PC-9 (cell line): ENCODE measurements around the gene PHACTR3. TPM values are rescaled to one million over a fixed set of nuclear protein-coding genes. Genes with fewer than 3 reads are reported as not detected.
A peak's percentile ranks its signal among the peaks of the same experiment; 100 is the strongest.

ENCODE experiments used
- BruUV-seq: library from RNA; stranded (reverse); fragments of 400-500 nt; replicated peaks from 2 replicates; lab custom pipeline; 2021; lab: Mats Ljungman, UMichigan
- CTCF ChIA-PET: fragments of 300-600 bp; sonication (Branson Sonifier 250); formaldehyde crosslinking; loops from one replicate; lab custom pipeline; 2022; ENCODE audit warnings: antibody characterized with exemption; lab: Charles Lee
- POLR2A ChIA-PET: fragments of 300-600 bp; sonication (Branson Sonifier 250); formaldehyde crosslinking; loops from one replicate; lab custom pipeline; 2022; ENCODE audit warnings: antibody characterized with exemption; ENCODE audit not compliant: unreplicated experiment; lab: Charles Lee
- DNase-seq, 2 experiments: peaks; one replicate each; pipeline versions ENCODE4 v3.0.0 to v3.0.0-alpha.2; 2015 to 2022; ENCODE audit warnings: mixed read lengths in 1 of 2
- H2AFZ ChIP-seq: fragments of 200-600 bp; sonication (generic); 2 replicates; pipeline ENCODE4 v1.8.1; 2017; ENCODE audit warnings: antibody characterized with exemption
- H3F3A ChIP-seq: fragments of 200-600 bp; sonication (generic); 2 replicates; pipeline ENCODE4 v1.8.1; 2017; ENCODE audit warnings: antibody characterized with exemption, mild to moderate bottlenecking, low read depth; ENCODE audit not compliant: insufficient read depth
- H3K27ac ChIP-seq: fragments of 200-600 bp; sonication (generic); 2 replicates; pipeline ENCODE4 v1.6.1; 2016; ENCODE audit warnings: mixed run types
- H3K27me3 ChIP-seq: fragments of 200-600 bp; sonication (generic); 2 replicates; pipeline ENCODE4 v1.6.1; 2016; ENCODE audit warnings: low read depth, mixed run types; ENCODE audit not compliant: insufficient read depth
- H3K36me3 ChIP-seq: fragments of 200-600 bp; sonication (generic); 2 replicates; pipeline ENCODE4 v1.6.1; 2016; ENCODE audit warnings: low read depth, mixed run types
- H3K4me1 ChIP-seq: fragments of 200-600 bp; sonication (generic); replicated peaks from 2 replicates; pipeline ENCODE4 v1.6.1; 2016; ENCODE audit warnings: mixed run types; ENCODE audit not compliant: insufficient read depth
- H3K4me2 ChIP-seq: fragments of 200-600 bp; sonication (generic); 2 replicates; pipeline ENCODE4 v1.6.1; 2017; ENCODE audit warnings: mixed run types
- H3K4me3 ChIP-seq: fragments of 200-600 bp; sonication (generic); 2 replicates; pipeline ENCODE4 v1.6.1; 2016; ENCODE audit warnings: mixed run types
- H3K79me2 ChIP-seq: fragments of 200-600 bp; sonication (generic); 2 replicates; pipeline ENCODE4 v1.6.1; 2017; ENCODE audit warnings: low read depth, mixed run types
- H3K9me2 ChIP-seq: fragments of 200-600 bp; sonication (generic); 2 replicates; pipeline ENCODE4 v1.8.1; 2017; ENCODE audit warnings: mild to moderate bottlenecking; ENCODE audit not compliant: insufficient read depth
- H3K9me3 ChIP-seq: fragments of 200-600 bp; sonication (generic); 2 replicates; pipeline ENCODE4 v1.8.1; 2016; ENCODE audit warnings: low read depth; ENCODE audit not compliant: insufficient read depth
- H4K20me1 ChIP-seq: fragments of 200-600 bp; sonication (generic); 2 replicates; pipeline ENCODE4 v1.8.1; 2017; ENCODE audit not compliant: insufficient read depth
- EZH2 ChIP-seq: fragments of 200-600 bp; sonication (generic); IDR thresholded peaks from 2 replicates; pipeline ENCODE4 v1.8.0; 2017; ENCODE audit warnings: antibody characterized with exemption, low read depth
- intact Hi-C: fragments of 100-400 bp; cut with micrococcal nuclease; formaldehyde crosslinking; loops from one replicate; pipeline ENCODE4 v1.10.0; 2022; ENCODE audit not compliant: unreplicated experiment
- total RNA-seq: library from RNA; stranded (reverse); gene quantifications from 2 replicates; pipeline ENCODE4 v1.2.3, GENCODE V29; 2021
- TF ChIP-seq, protein P1 (sequence below): fragments of 200-600 bp; sonication (generic); conservative IDR thresholded peaks from 2 replicates; pipeline ENCODE4 v1.6.1; 2017; ENCODE audit warnings: mixed run types, antibody characterized with exemption, mild to moderate bottlenecking, moderate library complexity

PHACTR3 gene
- total RNA-seq, 1 experiment from 2014 or later, result 0.41 TPM

DNA sequence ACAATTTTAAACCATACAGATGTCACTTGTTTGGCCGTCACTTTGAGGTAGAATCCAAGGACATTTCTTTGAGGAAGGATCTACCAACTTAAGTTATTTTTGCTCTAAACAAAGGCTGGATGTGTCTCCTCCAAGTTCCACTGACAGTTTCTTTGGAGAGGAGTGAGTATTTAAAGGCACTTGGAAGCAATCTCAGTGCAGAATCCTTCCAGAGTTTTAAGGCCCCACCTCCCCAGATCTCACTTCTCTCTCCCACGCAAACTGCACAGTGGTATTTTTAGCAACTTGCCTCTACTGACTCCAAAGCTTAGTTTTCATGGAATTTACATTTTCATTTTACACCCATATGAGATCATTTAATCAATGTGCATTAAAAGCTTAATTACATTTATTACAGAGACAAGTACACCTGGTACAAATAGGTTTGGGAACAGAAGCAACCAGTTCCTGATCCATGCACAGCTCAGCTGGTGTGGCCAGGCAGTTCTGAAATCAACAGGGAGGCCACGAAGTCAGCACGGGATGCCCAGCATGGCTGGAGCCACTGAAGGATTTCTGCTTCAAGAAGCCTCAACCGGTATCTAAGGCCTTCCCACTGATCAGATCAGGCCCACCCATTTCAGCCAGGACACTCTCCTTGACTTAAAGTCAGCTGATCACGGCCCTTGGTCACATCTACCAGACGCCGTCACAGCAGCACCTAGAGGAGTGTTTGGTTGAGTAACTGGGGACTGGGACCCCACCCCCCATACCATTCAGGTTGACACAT lies 219.3 kb downstream of the PHACTR3 start:
- CTCF ChIA-PET, result no interaction called here
- intact Hi-C loops, result no loop called here

DNA sequence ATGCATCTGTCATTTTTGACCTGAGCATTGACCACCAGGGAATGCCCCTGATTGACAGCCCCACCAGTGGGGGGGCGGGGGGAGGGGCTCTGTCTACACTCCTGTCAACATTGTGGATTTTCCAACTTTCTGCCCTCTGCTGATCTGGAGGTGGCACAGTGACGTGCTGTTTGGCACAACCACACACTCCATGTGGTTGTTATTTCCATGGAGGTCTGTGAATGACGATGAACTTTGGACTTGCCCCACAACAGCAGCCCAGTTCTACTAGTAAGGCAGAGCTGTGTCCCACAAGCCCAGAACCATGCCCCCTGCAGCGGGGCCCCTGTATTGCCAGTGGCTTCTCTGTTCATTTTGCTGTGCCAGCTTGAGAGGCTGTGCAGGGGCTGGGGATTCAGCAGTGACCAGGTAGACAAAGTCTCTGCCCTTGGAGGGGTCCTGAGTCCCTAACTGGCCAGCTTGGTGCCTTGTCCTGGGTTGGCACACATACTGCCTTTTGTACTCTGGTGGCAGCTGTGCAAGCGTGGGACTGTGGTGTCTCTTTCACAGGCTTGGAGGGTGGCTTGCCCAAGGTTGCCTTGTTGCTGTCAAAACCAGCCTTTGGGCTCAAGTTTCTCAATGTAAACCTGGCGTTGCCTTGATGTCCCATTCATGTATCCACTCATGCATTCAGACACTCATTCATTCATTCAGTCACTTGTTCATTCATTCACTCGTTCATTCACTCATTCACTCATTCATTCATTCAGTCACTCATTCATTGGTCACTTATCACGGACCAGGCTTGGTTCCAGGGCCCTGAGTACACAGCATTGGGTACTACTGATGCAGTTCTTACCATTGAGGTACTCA lies 220.6 kb downstream of the PHACTR3 start:
- Histone ChIP-seq H3K4me3 (no peak overlapping the region), H3K4me1 (peaks cover 43% of the 10 kb centered on the region), H3K4me2 (no peak overlapping the region), H3K27me3 (no peaks in the 10 kb centered on the region), H3K36me3 (no peaks in the 10 kb centered on the region), H3K9me3 (no peaks in the 10 kb centered on the region), H2AFZ (no peak overlapping the region), H3K9me2 (no peaks in the 10 kb centered on the region), H3F3A (peaks cover 12% of the 10 kb centered on the region; the same call in 1 of the 2 replicates), H3K27ac (no peak overlapping the region), H3K79me2 (no peaks in the 10 kb centered on the region), H4K20me1 (no peaks in the 10 kb centered on the region)
- no TSS peak for BruUV-seq
- TF ChIP-seq, protein P1, sequence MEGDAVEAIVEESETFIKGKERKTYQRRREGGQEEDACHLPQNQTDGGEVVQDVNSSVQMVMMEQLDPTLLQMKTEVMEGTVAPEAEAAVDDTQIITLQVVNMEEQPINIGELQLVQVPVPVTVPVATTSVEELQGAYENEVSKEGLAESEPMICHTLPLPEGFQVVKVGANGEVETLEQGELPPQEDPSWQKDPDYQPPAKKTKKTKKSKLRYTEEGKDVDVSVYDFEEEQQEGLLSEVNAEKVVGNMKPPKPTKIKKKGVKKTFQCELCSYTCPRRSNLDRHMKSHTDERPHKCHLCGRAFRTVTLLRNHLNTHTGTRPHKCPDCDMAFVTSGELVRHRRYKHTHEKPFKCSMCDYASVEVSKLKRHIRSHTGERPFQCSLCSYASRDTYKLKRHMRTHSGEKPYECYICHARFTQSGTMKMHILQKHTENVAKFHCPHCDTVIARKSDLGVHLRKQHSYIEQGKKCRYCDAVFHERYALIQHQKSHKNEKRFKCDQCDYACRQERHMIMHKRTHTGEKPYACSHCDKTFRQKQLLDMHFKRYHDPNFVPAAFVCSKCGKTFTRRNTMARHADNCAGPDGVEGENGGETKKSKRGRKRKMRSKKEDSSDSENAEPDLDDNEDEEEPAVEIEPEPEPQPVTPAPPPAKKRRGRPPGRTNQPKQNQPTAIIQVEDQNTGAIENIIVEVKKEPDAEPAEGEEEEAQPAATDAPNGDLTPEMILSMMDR, result no peak
- TF ChIP-seq EZH2, result no peak
- ChIA-PET CTCF (no interaction called here), POLR2A (interaction anchor here (0.6 kb wide), 1 partner anchor 10 kb away, joined by 3 read pairs; no protein-coding TSS in a partner anchor)
- DNase-seq, result no peak
- intact Hi-C loops, result no loop called here

More for the DNA sequence above, 219.3 kb downstream of the PHACTR3 start:
- Histone ChIP-seq H3K27me3 (0 out of 2 replicates have a peak, but pooled peaks cover 6% of the 10 kb centered on the region), H3K36me3 (no peaks in the 10 kb centered on the region), H3K9me3 (no peaks in the 10 kb centered on the region), H3K27ac (no peak overlapping the region), H3K9me2 (no peaks in the 10 kb centered on the region), H3K4me1 (peaks cover 30% of the 10 kb centered on the region), H3K4me3 (no peak overlapping the region), H2AFZ (no peak overlapping the region), H3K79me2 (no peaks in the 10 kb centered on the region), H3K4me2 (no peak overlapping the region), H3F3A (peaks cover 9% of the 10 kb centered on the region; the same call in 1 of the 2 replicates), H4K20me1 (no peaks in the 10 kb centered on the region)
- BruUV-seq, result no TSS peak
- TF ChIP-seq, protein P1, result no peak
- TF ChIP-seq EZH2, result no peak
- DNase-seq, result no peak
- POLR2A ChIA-PET, result no interaction called here

DNA sequence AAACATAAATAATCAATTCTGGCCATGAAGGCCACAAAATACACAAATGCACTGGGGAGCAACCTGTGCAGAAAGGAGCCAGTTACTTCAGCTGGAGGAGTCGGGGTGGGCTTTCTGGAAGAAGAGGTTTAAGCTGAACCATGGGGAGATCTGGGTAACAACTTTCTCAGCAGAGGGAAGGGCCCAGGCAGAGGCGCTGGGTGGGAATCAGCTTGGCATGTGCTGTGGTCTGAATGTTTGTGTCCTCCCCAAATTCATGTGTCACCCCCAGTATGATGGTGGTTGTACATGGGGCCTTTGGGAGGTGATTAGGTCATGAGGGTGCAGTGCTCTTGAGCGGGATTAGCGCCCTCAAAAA lies 221.2 kb downstream of the PHACTR3 start:
- H3K9me2 ChIP-seq, result no peaks in the 10 kb centered on the region
- no peaks in the 10 kb centered on the region for H4K20me1 ChIP-seq
- CTCF ChIA-PET, result no interaction called here
- no peaks in the 10 kb centered on the region for H3K27me3 ChIP-seq
- DNase-seq, result no peak
- H3K36me3 ChIP-seq, result no peaks in the 10 kb centered on the region
- BruUV-seq, result no TSS peak
- H3K79me2 ChIP-seq, result no peaks in the 10 kb centered on the region
- POLR2A ChIA-PET, result no interaction called here
- peaks cover 18% of the 10 kb centered on the region; the same call in 1 of the 2 replicates for H3F3A ChIP-seq
- TF ChIP-seq EZH2, result no peak
- TF ChIP-seq, protein P1, result no peak
- peak overlapping the region; percentile 35; the same call in 1 of the 2 replicates for H3K4me2 ChIP-seq
- no peaks in the 10 kb centered on the region for H3K9me3 ChIP-seq
- H3K4me3 ChIP-seq, result no peak overlapping the region
- no peak overlapping the region for H3K27ac ChIP-seq
- H2AFZ ChIP-seq, result no peak overlapping the region
- intact Hi-C loops, result no loop called here
- peaks cover 49% of the 10 kb centered on the region for H3K4me1 ChIP-seq
